RWPE1 (cell line): Measurements from ENCODE around the gene PDIA6.
"Not testable (repeated sequence)": the region's sequence is repeated elsewhere in the genome, so short reads cannot be mapped to it uniquely, and the experiment has no call there.

ENCODE experiments used
- CTCF ChIA-PET: fragments of 350-600 bp; sonication (Branson Sonifier 250); formaldehyde crosslinking; extraction: SDS; loops from one replicate; lab custom pipeline; 2021; lab: Yijun Ruan, JAX
- POLR2A ChIA-PET: fragments of 400-600 bp; formaldehyde crosslinking; extraction: SDS; loops from one replicate; lab custom pipeline; 2020; ENCODE audit warnings: antibody characterized with exemption; ENCODE audit not compliant: low non-redundant PET; lab: Yijun Ruan, JAX
- DNase-seq: peaks from one replicate; pipeline ENCODE4 v3.0.0; 2012; ENCODE audit warnings: low spot score
- H3K27ac ChIP-seq: fragments of 450-650 bp; 2 replicates; pipeline ENCODE4 v1.5.1; 2017
- CTCF ChIP-seq: fragments of 450-650 bp; conservative IDR thresholded peaks from 2 replicates; pipeline ENCODE4 v1.5.1; 2017; ENCODE audit warnings: low read depth, mild to moderate bottlenecking

Gene PDIA6

GRCh38 chr2:10786240-10786982 is 26.2 kb downstream of the PDIA6 start:
- no peak overlapping the region for H3K27ac ChIP-seq
- TF ChIP-seq CTCF: no peak
- ChIA-PET POLR2A (no interaction called here), CTCF (no interaction called here)
- DNase-seq: no peak

GRCh38 chr2:10785260-10785659 is 27.3 kb downstream of the PDIA6 start:
- no peak for TF ChIP-seq CTCF
- ChIA-PET CTCF (interaction anchor here (0.7 kb wide), 1 partner anchor 247 kb away, joined by 4 read pairs; no protein-coding TSS in a partner anchor), POLR2A (no interaction called here)
- H3K27ac ChIP-seq: no peak overlapping the region
- DNase-seq: no peak

GRCh38 chr2:10784719-10785118 is 27.9 kb downstream of the PDIA6 start:
- no peak overlapping the region for H3K27ac ChIP-seq
- CTCF ChIA-PET: interaction anchor here (0.7 kb wide), 1 partner anchor 246 kb away, joined by 4 read pairs; no protein-coding TSS in a partner anchor
- no peak for TF ChIP-seq CTCF
- DNase-seq: no peak
- POLR2A ChIA-PET: no interaction called here

DNA sequence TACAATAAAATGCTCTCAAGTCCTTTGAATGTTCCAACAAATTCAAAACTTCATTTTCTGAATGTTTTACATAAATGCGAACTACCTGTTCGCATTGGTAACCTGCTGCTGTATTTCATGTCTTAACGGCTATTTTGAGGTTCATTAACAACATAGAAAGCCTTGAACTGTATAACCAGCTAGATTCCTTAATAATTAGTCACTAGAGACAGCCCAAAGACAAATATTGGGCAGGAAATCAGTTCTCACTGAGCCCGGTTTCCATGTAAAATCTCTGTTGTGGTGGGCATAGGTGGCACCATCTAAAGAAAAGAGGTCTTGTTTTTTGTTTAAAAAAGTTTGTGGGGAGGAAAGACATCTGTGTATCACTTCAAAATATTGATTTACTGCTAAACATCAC is 29.2 kb downstream of the PDIA6 start:
- H3K27ac ChIP-seq: no peak overlapping the region
- CTCF ChIA-PET: interaction anchor here (0.6 kb wide), 1 partner anchor 75 kb away, joined by 3 read pairs; no protein-coding TSS in a partner anchor
- no peak for TF ChIP-seq CTCF
- POLR2A ChIA-PET: no interaction called here
- peak; percentile 33 for DNase-seq

- no peak for TF ChIP-seq CTCF
Measured at GRCh38 chr2:10781746-10782145, 30.8 kb downstream of the PDIA6 start.

DNA sequence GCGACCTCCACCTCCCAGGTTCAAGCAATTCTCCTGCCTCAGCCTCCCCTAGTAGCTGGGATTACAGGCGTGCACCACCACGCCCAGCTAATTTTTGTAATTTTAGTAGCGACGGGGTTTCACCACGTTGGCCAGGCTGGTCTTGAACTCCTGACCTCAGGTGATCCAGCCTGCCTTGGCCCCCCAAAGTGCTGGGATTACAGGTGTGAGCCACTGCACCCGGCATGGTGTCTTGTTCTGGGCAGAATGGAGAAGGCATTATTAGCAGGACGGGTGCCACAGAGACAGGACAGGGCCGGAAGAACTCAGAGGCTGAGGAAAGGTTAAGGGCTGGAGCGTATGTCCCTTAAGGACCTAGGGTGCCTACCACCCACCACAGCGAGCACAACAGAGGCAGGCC is 31.8 kb downstream of the PDIA6 start:
- H3K27ac ChIP-seq, POLR2A ChIA-PET, CTCF ChIA-PET, DNase-seq: not testable (repeated sequence)

More at GRCh38 chr2:10781746-10782145, 30.8 kb downstream of the PDIA6 start:
- POLR2A ChIA-PET: no interaction called here
- CTCF ChIA-PET: interaction anchor here (0.6 kb wide), 2 partner anchors 51 to 199 kb away, joined by 3 to 4 read pairs; no protein-coding TSS in a partner anchor
- no peak for DNase-seq
- no peak overlapping the region for H3K27ac ChIP-seq

- ChIA-PET POLR2A (no interaction called here), CTCF (no interaction called here)
- DNase-seq: no peak
- TF ChIP-seq CTCF: no peak
- no peak overlapping the region for H3K27ac ChIP-seq
Measured at GRCh38 chr2:10780491-10780820, 32.1 kb downstream of the PDIA6 start.
